ENCODE measurements around the gene APOF.

DNA sequence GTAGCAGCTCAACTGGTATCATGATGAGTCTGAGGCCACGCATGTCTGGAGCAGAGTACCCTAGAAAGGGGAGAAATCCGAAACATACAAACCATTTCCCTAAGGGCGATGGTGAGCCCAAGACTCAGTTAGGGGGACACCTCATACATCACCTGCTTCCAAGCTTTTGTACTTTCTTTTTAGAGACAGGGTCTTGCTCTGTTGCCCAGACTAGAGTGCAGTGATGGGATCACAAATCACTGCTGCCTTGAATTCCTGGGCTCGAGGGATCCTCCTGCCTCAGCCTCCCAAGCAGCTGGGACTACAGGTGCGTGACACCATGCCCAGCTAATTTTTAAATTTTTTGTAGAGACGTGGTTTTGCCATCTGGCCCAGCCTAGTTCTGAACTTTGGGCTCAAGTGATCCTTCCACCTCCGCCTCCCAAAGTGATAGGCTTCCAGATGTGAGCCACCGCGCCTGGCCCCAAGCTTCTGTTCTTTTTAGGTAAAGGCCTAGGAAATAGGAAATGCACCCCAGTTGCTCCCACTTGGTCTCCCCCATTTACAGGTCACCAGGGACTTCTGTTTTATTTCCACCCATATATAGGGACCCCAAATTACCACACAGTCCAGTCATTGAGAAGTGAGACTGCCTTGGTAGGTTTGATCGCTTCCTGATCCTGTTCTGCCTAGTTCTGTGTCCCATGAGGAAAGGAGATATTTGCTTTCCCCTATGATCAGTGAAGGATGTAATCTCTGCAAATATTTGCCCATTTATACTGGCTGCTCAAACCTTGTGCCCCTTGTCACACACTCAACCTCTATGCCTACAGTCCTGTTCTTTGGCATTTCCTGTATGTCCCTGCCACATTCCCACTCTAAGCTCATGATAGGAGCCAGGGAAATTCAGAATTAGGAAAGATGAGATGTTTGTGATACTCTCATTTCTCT is at the start of gene APOF:
- TF ChIP-seq, protein P1, sequence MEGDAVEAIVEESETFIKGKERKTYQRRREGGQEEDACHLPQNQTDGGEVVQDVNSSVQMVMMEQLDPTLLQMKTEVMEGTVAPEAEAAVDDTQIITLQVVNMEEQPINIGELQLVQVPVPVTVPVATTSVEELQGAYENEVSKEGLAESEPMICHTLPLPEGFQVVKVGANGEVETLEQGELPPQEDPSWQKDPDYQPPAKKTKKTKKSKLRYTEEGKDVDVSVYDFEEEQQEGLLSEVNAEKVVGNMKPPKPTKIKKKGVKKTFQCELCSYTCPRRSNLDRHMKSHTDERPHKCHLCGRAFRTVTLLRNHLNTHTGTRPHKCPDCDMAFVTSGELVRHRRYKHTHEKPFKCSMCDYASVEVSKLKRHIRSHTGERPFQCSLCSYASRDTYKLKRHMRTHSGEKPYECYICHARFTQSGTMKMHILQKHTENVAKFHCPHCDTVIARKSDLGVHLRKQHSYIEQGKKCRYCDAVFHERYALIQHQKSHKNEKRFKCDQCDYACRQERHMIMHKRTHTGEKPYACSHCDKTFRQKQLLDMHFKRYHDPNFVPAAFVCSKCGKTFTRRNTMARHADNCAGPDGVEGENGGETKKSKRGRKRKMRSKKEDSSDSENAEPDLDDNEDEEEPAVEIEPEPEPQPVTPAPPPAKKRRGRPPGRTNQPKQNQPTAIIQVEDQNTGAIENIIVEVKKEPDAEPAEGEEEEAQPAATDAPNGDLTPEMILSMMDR (IDR thresholded peaks at IDR 0.05; ENCODE audit: insufficient read depth, low read length), result no peak
- TF ChIP-seq, protein P2, sequence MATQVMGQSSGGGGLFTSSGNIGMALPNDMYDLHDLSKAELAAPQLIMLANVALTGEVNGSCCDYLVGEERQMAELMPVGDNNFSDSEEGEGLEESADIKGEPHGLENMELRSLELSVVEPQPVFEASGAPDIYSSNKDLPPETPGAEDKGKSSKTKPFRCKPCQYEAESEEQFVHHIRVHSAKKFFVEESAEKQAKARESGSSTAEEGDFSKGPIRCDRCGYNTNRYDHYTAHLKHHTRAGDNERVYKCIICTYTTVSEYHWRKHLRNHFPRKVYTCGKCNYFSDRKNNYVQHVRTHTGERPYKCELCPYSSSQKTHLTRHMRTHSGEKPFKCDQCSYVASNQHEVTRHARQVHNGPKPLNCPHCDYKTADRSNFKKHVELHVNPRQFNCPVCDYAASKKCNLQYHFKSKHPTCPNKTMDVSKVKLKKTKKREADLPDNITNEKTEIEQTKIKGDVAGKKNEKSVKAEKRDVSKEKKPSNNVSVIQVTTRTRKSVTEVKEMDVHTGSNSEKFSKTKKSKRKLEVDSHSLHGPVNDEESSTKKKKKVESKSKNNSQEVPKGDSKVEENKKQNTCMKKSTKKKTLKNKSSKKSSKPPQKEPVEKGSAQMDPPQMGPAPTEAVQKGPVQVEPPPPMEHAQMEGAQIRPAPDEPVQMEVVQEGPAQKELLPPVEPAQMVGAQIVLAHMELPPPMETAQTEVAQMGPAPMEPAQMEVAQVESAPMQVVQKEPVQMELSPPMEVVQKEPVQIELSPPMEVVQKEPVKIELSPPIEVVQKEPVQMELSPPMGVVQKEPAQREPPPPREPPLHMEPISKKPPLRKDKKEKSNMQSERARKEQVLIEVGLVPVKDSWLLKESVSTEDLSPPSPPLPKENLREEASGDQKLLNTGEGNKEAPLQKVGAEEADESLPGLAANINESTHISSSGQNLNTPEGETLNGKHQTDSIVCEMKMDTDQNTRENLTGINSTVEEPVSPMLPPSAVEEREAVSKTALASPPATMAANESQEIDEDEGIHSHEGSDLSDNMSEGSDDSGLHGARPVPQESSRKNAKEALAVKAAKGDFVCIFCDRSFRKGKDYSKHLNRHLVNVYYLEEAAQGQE (IDR thresholded peaks at IDR 0.05; ENCODE audit: insufficient replicate concordance, low read depth), result no peak

All from HL-60 (cell line).